Liver (tissue), 3 donors: ENCODE data around the gene UMAD1.

Experiments used
- EGR1 ChIP-seq, 2 donors: IDR thresholded peaks; 2 replicates each; pipeline ENCODE4 v1.6.1; 2016 to 2018; ENCODE audit warnings: antibody characterized with exemption in 2 of 2, low read depth in 2 of 2
- TF ChIP-seq, protein P1 (sequence below): fragments of 150-350 bp; IDR thresholded peaks from 2 replicates; pipeline ENCODE4 v1.5.1; 2017; ENCODE audit warnings: improper control_type of control experiment, low read depth, low read length; ENCODE audit not compliant: missing input control
- TF ChIP-seq, protein P2 (sequence below): IDR thresholded peaks from 2 replicates; pipeline ENCODE4 v1.6.1; 2016; ENCODE audit warnings: antibody characterized with exemption, mild to moderate bottlenecking
- TF ChIP-seq, protein P3 (sequence below): IDR thresholded peaks from 2 replicates; pipeline ENCODE4 v1.6.1; 2016; ENCODE audit warnings: antibody characterized with exemption
- donor health status: healthy.
- donor health status: healthy.

DNA sequence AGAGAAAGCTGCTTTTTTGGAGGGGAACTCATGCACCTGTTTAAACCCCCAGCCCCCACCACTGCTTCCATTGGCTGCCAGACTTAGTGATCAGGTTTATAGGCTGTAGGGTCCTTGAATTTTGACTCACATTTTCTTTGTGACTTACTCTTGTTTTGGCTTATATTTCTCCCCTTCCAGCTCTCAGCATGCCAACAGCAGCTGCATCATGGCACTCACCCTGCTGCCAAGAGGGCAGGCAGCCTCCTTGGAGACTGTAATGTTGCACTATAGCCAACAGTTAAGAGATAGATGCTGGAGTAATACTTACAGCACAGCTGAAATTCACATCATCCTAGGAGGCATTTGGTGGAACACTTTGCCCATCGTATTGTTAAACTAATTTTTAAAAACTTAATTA lies 230.0 kb downstream of the UMAD1 start:
- TF ChIP-seq EGR1 (IDR thresholded peaks at IDR 0.05; ENCODE audit: low read depth in 2 of 2): no peak
- TF ChIP-seq, protein P1, sequence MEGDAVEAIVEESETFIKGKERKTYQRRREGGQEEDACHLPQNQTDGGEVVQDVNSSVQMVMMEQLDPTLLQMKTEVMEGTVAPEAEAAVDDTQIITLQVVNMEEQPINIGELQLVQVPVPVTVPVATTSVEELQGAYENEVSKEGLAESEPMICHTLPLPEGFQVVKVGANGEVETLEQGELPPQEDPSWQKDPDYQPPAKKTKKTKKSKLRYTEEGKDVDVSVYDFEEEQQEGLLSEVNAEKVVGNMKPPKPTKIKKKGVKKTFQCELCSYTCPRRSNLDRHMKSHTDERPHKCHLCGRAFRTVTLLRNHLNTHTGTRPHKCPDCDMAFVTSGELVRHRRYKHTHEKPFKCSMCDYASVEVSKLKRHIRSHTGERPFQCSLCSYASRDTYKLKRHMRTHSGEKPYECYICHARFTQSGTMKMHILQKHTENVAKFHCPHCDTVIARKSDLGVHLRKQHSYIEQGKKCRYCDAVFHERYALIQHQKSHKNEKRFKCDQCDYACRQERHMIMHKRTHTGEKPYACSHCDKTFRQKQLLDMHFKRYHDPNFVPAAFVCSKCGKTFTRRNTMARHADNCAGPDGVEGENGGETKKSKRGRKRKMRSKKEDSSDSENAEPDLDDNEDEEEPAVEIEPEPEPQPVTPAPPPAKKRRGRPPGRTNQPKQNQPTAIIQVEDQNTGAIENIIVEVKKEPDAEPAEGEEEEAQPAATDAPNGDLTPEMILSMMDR: no peak
- TF ChIP-seq, protein P2, sequence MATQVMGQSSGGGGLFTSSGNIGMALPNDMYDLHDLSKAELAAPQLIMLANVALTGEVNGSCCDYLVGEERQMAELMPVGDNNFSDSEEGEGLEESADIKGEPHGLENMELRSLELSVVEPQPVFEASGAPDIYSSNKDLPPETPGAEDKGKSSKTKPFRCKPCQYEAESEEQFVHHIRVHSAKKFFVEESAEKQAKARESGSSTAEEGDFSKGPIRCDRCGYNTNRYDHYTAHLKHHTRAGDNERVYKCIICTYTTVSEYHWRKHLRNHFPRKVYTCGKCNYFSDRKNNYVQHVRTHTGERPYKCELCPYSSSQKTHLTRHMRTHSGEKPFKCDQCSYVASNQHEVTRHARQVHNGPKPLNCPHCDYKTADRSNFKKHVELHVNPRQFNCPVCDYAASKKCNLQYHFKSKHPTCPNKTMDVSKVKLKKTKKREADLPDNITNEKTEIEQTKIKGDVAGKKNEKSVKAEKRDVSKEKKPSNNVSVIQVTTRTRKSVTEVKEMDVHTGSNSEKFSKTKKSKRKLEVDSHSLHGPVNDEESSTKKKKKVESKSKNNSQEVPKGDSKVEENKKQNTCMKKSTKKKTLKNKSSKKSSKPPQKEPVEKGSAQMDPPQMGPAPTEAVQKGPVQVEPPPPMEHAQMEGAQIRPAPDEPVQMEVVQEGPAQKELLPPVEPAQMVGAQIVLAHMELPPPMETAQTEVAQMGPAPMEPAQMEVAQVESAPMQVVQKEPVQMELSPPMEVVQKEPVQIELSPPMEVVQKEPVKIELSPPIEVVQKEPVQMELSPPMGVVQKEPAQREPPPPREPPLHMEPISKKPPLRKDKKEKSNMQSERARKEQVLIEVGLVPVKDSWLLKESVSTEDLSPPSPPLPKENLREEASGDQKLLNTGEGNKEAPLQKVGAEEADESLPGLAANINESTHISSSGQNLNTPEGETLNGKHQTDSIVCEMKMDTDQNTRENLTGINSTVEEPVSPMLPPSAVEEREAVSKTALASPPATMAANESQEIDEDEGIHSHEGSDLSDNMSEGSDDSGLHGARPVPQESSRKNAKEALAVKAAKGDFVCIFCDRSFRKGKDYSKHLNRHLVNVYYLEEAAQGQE: no peak
- TF ChIP-seq, protein P3, sequence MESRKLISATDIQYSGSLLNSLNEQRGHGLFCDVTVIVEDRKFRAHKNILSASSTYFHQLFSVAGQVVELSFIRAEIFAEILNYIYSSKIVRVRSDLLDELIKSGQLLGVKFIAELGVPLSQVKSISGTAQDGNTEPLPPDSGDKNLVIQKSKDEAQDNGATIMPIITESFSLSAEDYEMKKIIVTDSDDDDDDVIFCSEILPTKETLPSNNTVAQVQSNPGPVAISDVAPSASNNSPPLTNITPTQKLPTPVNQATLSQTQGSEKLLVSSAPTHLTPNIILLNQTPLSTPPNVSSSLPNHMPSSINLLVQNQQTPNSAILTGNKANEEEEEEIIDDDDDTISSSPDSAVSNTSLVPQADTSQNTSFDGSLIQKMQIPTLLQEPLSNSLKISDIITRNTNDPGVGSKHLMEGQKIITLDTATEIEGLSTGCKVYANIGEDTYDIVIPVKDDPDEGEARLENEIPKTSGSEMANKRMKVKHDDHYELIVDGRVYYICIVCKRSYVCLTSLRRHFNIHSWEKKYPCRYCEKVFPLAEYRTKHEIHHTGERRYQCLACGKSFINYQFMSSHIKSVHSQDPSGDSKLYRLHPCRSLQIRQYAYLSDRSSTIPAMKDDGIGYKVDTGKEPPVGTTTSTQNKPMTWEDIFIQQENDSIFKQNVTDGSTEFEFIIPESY: no peak
